Stimulated activated naive B cell treated with anti-CD40 and anti-IgM and Interleukin-4, amounts not matched to agents 10 μg/mL and 1 μg/mL and 100 μg/mL, for 72 hours (primary cell): Measurements from ENCODE around the gene CRABP2.

Experiments used
- ATAC-seq, 2 donors: fragments of 150-1000 bp; cut with Tn5 transposase; replicated peaks; 2 replicates each; pipeline ENCODE4 v1.10.0; 2021; ENCODE audit warnings: moderate library complexity in 1 of 2
- DNase-seq: peaks from one replicate; pipeline ENCODE4 v3.0.0; 2021
- H3K27ac Mint-ChIP-seq: one replicate; pipeline ENCODE4 v1.8.0; 2022; ENCODE audit warnings: mild to moderate bottlenecking, mixed read lengths
- H3K27me3 Mint-ChIP-seq, 2 donors: one replicate each; pipeline ENCODE4 v1.8.0; 2022; ENCODE audit warnings: mixed read lengths in 2 of 2
- H3K36me3 Mint-ChIP-seq, 2 donors: one replicate each; pipeline ENCODE4 v1.8.0; 2022; ENCODE audit warnings: mixed read lengths in 2 of 2, mild to moderate bottlenecking in 1 of 2
- H3K4me1 Mint-ChIP-seq, 2 donors: one replicate each; pipeline ENCODE4 v1.8.0; 2022; ENCODE audit warnings: mixed read lengths in 2 of 2, mild to moderate bottlenecking in 1 of 2
- H3K4me3 Mint-ChIP-seq, 2 donors: one replicate each; pipeline ENCODE4 v1.8.0; 2022; ENCODE audit warnings: mild to moderate bottlenecking in 2 of 2, mixed read lengths in 2 of 2, moderate library complexity in 1 of 2
- H3K9me3 Mint-ChIP-seq, 2 donors: one replicate each; pipeline ENCODE4 v1.8.0; 2022; ENCODE audit warnings: mixed read lengths in 2 of 2, mild to moderate bottlenecking in 1 of 2

Gene CRABP2

GRCh38 chr1:156728599-156729462 lies 23.4 kb upstream of the CRABP2 start, which contains the start of gene ISG20L2:
TSS of gene ISG20L2 (minus strand) at chr1:156728766. CDS start at chr1:156727652, 1,114 bp downstream.
- H3K27me3 Mint-ChIP-seq = no peaks in the 10 kb centered on the region
- peak; percentile 94 to 95 for ATAC-seq
- peaks cover 31 to 34% of the 10 kb centered on the region in 2 donors for H3K36me3 Mint-ChIP-seq
- H3K4me3 Mint-ChIP-seq = no peak within 1 kb of the TSS
- no peaks in the 10 kb centered on the region for H3K9me3 Mint-ChIP-seq
- H3K27ac Mint-ChIP-seq = no peak within 1 kb of the TSS
- H3K4me1 Mint-ChIP-seq = peaks cover 25 to 29% of the 10 kb centered on the region in 2 donors
- DNase-seq = peak; percentile 93

- DNase-seq (peak; percentile 76), ATAC-seq (peak; percentile 75 to 77)
- peaks cover 33 to 36% of the 10 kb centered on the region in 2 donors for H3K4me1 Mint-ChIP-seq
- no peaks in the 10 kb centered on the region for H3K27me3 Mint-ChIP-seq
- no peak within 1 kb of the TSS for H3K27ac Mint-ChIP-seq
- H3K4me3 Mint-ChIP-seq = no peak within 1 kb of the TSS
- no peaks in the 10 kb centered on the region for H3K9me3 Mint-ChIP-seq
- peaks cover 35 to 39% of the 10 kb centered on the region in 2 donors for H3K36me3 Mint-ChIP-seq
Observed at GRCh38 chr1:156727926-156728598, 22.7 kb upstream of the CRABP2 start, which contains the start of gene METTL25B. TSS of gene METTL25B (plus strand) at chr1:156728469. CDS start at chr1:156729105, 636 bp downstream.

- no peak overlapping the region for H3K4me3 Mint-ChIP-seq
- H3K4me1 Mint-ChIP-seq = peaks cover 33 to 36% of the 10 kb centered on the region in 2 donors
- ATAC-seq = no peak
Observed at GRCh38 chr1:156727492-156727891, 22.1 kb upstream of the CRABP2 start.

GRCh38 chr1:156726549-156727226 lies 21.3 kb upstream of the CRABP2 start:
- no peak for ATAC-seq
- H3K36me3 Mint-ChIP-seq = peaks cover 33 to 37% of the 10 kb centered on the region in 2 donors
- peaks cover 32 to 37% of the 10 kb centered on the region in 2 donors for H3K4me1 Mint-ChIP-seq
- no peak for DNase-seq
- no peak overlapping the region for H3K4me3 Mint-ChIP-seq
- H3K27me3 Mint-ChIP-seq = no peaks in the 10 kb centered on the region
- H3K9me3 Mint-ChIP-seq = no peaks in the 10 kb centered on the region
- H3K27ac Mint-ChIP-seq = no peak overlapping the region

More at GRCh38 chr1:156727492-156727891, 22.1 kb upstream of the CRABP2 start:
- Mint-ChIP-seq H3K36me3 (peaks cover 34 to 38% of the 10 kb centered on the region in 2 donors), H3K27ac (no peak overlapping the region), H3K9me3 (no peaks in the 10 kb centered on the region), H3K27me3 (no peaks in the 10 kb centered on the region)
- DNase-seq = no peak

GRCh38 chr1:156725683-156726280 lies 20.4 kb upstream of the CRABP2 start:
- H3K4me1 Mint-ChIP-seq = peaks cover 34 to 38% of the 10 kb centered on the region in 2 donors
- H3K36me3 Mint-ChIP-seq = peaks cover 36 to 37% of the 10 kb centered on the region in 2 donors
- no peak overlapping the region for H3K4me3 Mint-ChIP-seq
- peak; percentile 47 to 51 for ATAC-seq
- no peaks in the 10 kb centered on the region for H3K9me3 Mint-ChIP-seq
- DNase-seq = peak; percentile 66
- H3K27me3 Mint-ChIP-seq = no peaks in the 10 kb centered on the region
- H3K27ac Mint-ChIP-seq = no peak overlapping the region

GRCh38 chr1:156721535-156721934 lies 16.2 kb upstream of the CRABP2 start:
- Mint-ChIP-seq H3K36me3 (peaks cover 36 to 39% of the 10 kb centered on the region in 2 donors), H3K27ac (peak overlapping the region; percentile 76), H3K9me3 (no peaks in the 10 kb centered on the region), H3K4me3 (no peak overlapping the region), H3K27me3 (no peaks in the 10 kb centered on the region), H3K4me1 (peaks cover 20 to 37% of the 10 kb centered on the region in 2 donors)
- ATAC-seq = no peak
- DNase-seq = no peak

GRCh38 chr1:156721131-156721530 lies 15.7 kb upstream of the CRABP2 start:
- DNase-seq (no peak), ATAC-seq (no peak)
- Mint-ChIP-seq H3K36me3 (peaks cover 38 to 43% of the 10 kb centered on the region in 2 donors), H3K4me1 (peaks cover 21 to 37% of the 10 kb centered on the region in 2 donors), H3K27me3 (no peaks in the 10 kb centered on the region), H3K4me3 (no peak overlapping the region), H3K27ac (peak overlapping the region; percentile 76), H3K9me3 (no peaks in the 10 kb centered on the region)

- Mint-ChIP-seq H3K9me3 (no peaks in the 10 kb centered on the region), H3K27me3 (no peaks in the 10 kb centered on the region), H3K4me1 (peaks cover 8 to 15% of the 10 kb centered on the region in 2 donors), H3K4me3 (no peak overlapping the region), H3K36me3 (peaks cover 35 to 46% of the 10 kb centered on the region in 2 donors), H3K27ac (no peak overlapping the region)
- DNase-seq = no peak
- no peak for ATAC-seq
Observed at GRCh38 chr1:156717351-156717750, 12.0 kb upstream of the CRABP2 start.

GRCh38 chr1:156714830-156715229 lies 9.4 kb upstream of the CRABP2 start:
- DNase-seq (no peak), ATAC-seq (no peak)
- Mint-ChIP-seq H3K27ac (no peak overlapping the region), H3K27me3 (no peaks in the 10 kb centered on the region), H3K4me1 (peaks cover 1 to 4% of the 10 kb centered on the region in 2 donors), H3K9me3 (no peaks in the 10 kb centered on the region), H3K36me3 (peaks cover 27 to 39% of the 10 kb centered on the region in 2 donors), H3K4me3 (no peak overlapping the region)

GRCh38 chr1:156712626-156713025 lies 7.2 kb upstream of the CRABP2 start:
- Mint-ChIP-seq H3K27ac (no peak overlapping the region), H3K36me3 (peaks cover 24 to 34% of the 10 kb centered on the region in 2 donors), H3K9me3 (no peaks in the 10 kb centered on the region), H3K4me3 (no peak overlapping the region), H3K27me3 (no peaks in the 10 kb centered on the region), H3K4me1 (peaks cover 0 to 4% of the 10 kb centered on the region in 2 donors)
- no peak for ATAC-seq
- no peak for DNase-seq

GRCh38 chr1:156711011-156711817 lies 5.8 kb upstream of the CRABP2 start:
- no peak for ATAC-seq
- Mint-ChIP-seq H3K4me3 (no peak overlapping the region), H3K27me3 (peaks cover 1 to 9% of the 10 kb centered on the region in 2 donors), H3K4me1 (peaks cover 5 to 9% of the 10 kb centered on the region in 2 donors), H3K36me3 (peaks cover 16 to 24% of the 10 kb centered on the region in 2 donors), H3K9me3 (no peaks in the 10 kb centered on the region), H3K27ac (no peak overlapping the region)
- DNase-seq = no peak

- ATAC-seq (no peak), DNase-seq (no peak)
- peaks cover 3 to 11% of the 10 kb centered on the region in 2 donors for H3K36me3 Mint-ChIP-seq
- H3K9me3 Mint-ChIP-seq = no peaks in the 10 kb centered on the region
- peaks cover 14 to 18% of the 10 kb centered on the region in 2 donors for H3K27me3 Mint-ChIP-seq
- no peak overlapping the region for H3K4me3 Mint-ChIP-seq
- peaks cover 13 to 18% of the 10 kb centered on the region in 2 donors for H3K4me1 Mint-ChIP-seq
- H3K27ac Mint-ChIP-seq = no peak overlapping the region
Observed at GRCh38 chr1:156709757-156710489, 4.5 kb upstream of the CRABP2 start.
